Uterus (tissue), 2 donors: ENCODE measurements around the gene PRKG1.

ENCODE experiments used
- POLR2A ChIP-seq, 2 donors: fragments of 450-650 bp; IDR thresholded peaks; one replicate each; pipeline ENCODE4 v1.6.1; 2016; ENCODE audit warnings: antibody characterized with exemption in 2 of 2, mild to moderate bottlenecking in 1 of 2, moderate library complexity in 1 of 2
- TF ChIP-seq, protein P1 (sequence below), 4 experiments: fragments of 200-600 bp in 2 of 4; fragments of 450-650 bp in 2 of 4; sonication (generic) in 2 of 4; IDR thresholded peaks; one replicate each; pipeline ENCODE4 v1.5.1; 2016 to 2019; ENCODE audit warnings: antibody characterized with exemption in 4 of 4, mild to moderate bottlenecking in 2 of 4, moderate library complexity in 1 of 4

DNA sequence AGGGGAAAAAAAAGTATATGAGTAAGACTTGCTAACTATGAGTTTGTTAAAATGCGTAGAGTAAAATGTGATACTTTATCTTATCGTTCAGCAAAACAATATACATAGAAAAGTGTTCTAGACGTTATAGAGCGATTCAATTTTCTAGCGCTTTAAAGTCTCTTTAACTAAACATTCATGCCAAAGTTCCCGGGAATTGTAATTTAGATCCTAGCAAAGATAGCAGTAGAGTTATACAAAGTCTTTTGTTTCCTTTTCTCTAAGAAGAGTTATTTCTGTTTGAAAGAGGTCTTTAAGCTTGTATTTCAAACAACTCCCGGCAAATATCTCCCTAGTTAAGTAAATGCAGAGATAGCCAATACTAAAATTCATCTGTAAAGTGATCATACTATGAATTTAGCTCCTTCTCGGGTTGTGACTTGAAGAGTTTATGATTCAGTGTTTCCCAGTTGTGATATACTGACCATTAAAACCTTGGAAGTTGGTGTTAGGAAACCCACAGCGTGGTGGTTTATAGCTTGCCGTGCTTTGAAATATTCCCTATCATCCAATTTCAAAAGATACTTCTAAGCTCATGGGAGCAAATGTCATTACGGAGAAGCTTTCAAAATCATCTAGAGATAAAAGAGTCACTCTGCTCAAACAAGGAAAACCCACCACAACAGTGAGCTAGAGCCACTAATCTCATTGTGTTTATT is 453.4 kb downstream of the PRKG1 start:
- TF ChIP-seq, protein P1, sequence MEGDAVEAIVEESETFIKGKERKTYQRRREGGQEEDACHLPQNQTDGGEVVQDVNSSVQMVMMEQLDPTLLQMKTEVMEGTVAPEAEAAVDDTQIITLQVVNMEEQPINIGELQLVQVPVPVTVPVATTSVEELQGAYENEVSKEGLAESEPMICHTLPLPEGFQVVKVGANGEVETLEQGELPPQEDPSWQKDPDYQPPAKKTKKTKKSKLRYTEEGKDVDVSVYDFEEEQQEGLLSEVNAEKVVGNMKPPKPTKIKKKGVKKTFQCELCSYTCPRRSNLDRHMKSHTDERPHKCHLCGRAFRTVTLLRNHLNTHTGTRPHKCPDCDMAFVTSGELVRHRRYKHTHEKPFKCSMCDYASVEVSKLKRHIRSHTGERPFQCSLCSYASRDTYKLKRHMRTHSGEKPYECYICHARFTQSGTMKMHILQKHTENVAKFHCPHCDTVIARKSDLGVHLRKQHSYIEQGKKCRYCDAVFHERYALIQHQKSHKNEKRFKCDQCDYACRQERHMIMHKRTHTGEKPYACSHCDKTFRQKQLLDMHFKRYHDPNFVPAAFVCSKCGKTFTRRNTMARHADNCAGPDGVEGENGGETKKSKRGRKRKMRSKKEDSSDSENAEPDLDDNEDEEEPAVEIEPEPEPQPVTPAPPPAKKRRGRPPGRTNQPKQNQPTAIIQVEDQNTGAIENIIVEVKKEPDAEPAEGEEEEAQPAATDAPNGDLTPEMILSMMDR (IDR thresholded peaks at IDR 0.05): no peak
- TF ChIP-seq POLR2A (IDR thresholded peaks at IDR 0.05): no peak
